Neural cell (in vitro differentiated cells): ENCODE data around the gene POLR2L.

Experiments
- EP300 ChIP-seq: fragments of 450-650 bp; conservative IDR thresholded peaks from 2 replicates; pipeline ENCODE4 v1.6.1; 2014; ENCODE audit warnings: antibody characterized with exemption, mild to moderate bottlenecking, moderate library complexity; ENCODE audit not compliant: poor library complexity, severe bottlenecking
- POLR2AphosphoS5 ChIP-seq: IDR thresholded peaks from 2 replicates; pipeline ENCODE4 v1.6.1; 2012
- RAD21 ChIP-seq: fragments of 450-650 bp; conservative IDR thresholded peaks from 2 replicates; pipeline ENCODE4 v1.6.1; 2014; ENCODE audit warnings: antibody characterized with exemption, mild to moderate bottlenecking, moderate library complexity
- TAF1 ChIP-seq: IDR thresholded peaks from 2 replicates; pipeline ENCODE4 v1.6.1; 2012; ENCODE audit warnings: low read depth
- TF ChIP-seq, protein P1 (sequence below): fragments of 450-650 bp; IDR thresholded peaks from 2 replicates; pipeline ENCODE4 v1.5.1; 2014; ENCODE audit warnings: antibody characterized with exemption, mild to moderate bottlenecking, moderate library complexity; ENCODE audit not compliant: poor library complexity, severe bottlenecking
- TF ChIP-seq, protein P2 (sequence below): IDR thresholded peaks from 2 replicates; pipeline ENCODE4 v1.6.1; 2012; ENCODE audit warnings: borderline replicate concordance

DNA sequence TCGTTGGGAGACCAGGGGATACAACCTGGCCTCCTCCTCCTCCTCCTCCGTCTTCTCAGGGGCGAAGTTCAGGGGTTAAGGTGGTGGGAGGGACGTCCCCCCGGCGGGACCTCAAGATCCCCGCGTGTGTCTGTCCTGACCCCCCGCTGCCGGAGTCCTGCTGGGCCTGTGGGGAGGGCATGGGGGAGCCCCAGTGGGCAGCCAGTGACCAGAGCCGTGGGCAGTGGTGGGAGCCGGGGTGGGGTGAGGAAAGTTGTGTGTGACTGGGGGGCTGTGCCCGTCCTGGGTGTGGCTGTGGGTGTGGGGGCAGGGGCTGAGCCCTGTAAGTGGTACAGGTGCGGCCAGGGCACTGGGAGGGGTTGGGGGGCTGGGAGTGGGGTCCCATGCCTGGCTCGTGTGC lies 10.4 kb upstream of the POLR2L start:
- TF ChIP-seq, protein P1, sequence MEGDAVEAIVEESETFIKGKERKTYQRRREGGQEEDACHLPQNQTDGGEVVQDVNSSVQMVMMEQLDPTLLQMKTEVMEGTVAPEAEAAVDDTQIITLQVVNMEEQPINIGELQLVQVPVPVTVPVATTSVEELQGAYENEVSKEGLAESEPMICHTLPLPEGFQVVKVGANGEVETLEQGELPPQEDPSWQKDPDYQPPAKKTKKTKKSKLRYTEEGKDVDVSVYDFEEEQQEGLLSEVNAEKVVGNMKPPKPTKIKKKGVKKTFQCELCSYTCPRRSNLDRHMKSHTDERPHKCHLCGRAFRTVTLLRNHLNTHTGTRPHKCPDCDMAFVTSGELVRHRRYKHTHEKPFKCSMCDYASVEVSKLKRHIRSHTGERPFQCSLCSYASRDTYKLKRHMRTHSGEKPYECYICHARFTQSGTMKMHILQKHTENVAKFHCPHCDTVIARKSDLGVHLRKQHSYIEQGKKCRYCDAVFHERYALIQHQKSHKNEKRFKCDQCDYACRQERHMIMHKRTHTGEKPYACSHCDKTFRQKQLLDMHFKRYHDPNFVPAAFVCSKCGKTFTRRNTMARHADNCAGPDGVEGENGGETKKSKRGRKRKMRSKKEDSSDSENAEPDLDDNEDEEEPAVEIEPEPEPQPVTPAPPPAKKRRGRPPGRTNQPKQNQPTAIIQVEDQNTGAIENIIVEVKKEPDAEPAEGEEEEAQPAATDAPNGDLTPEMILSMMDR = no peak
- no peak for TF ChIP-seq TAF1
- TF ChIP-seq, protein P2, sequence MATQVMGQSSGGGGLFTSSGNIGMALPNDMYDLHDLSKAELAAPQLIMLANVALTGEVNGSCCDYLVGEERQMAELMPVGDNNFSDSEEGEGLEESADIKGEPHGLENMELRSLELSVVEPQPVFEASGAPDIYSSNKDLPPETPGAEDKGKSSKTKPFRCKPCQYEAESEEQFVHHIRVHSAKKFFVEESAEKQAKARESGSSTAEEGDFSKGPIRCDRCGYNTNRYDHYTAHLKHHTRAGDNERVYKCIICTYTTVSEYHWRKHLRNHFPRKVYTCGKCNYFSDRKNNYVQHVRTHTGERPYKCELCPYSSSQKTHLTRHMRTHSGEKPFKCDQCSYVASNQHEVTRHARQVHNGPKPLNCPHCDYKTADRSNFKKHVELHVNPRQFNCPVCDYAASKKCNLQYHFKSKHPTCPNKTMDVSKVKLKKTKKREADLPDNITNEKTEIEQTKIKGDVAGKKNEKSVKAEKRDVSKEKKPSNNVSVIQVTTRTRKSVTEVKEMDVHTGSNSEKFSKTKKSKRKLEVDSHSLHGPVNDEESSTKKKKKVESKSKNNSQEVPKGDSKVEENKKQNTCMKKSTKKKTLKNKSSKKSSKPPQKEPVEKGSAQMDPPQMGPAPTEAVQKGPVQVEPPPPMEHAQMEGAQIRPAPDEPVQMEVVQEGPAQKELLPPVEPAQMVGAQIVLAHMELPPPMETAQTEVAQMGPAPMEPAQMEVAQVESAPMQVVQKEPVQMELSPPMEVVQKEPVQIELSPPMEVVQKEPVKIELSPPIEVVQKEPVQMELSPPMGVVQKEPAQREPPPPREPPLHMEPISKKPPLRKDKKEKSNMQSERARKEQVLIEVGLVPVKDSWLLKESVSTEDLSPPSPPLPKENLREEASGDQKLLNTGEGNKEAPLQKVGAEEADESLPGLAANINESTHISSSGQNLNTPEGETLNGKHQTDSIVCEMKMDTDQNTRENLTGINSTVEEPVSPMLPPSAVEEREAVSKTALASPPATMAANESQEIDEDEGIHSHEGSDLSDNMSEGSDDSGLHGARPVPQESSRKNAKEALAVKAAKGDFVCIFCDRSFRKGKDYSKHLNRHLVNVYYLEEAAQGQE = no peak
- TF ChIP-seq RAD21 = no peak
- no peak for TF ChIP-seq EP300
- TF ChIP-seq POLR2AphosphoS5 = no peak
